ENCODE results near the gene PRRC2B.

Gene PRRC2B

GRCh38 chr9:131439224-131439623 is 45.3 kb downstream of the PRRC2B start:
- Histone ChIP-seq H3K4me2 (ENCODE audit: low read depth, low read length) (no peak overlapping the region), H3K27ac (ENCODE audit: low read length) (no peak overlapping the region), H3K9ac (ENCODE audit: low read length) (no peak overlapping the region), H3K79me2 (ENCODE audit: low read length) (peaks cover 92% of the 10 kb centered on the region), H3K27me3 (replicated peaks; ENCODE audit: insufficient read depth, low read length) (no peaks in the 10 kb centered on the region), H3F3A (ENCODE audit: insufficient read depth, low read length) (no peaks in the 10 kb centered on the region), H3K4me3 (ENCODE audit: low read length) (no peak overlapping the region), H3K9me2 (replicated peaks; ENCODE audit: insufficient read depth, low read length) (no peaks in the 10 kb centered on the region), H2AFZ (ENCODE audit: low read length) (no peak overlapping the region), H4K20me1 (ENCODE audit: insufficient read depth, low read length) (0 out of 2 replicates have a peak, but pooled peaks cover 5% of the 10 kb centered on the region), H3K4me1 (ENCODE audit: low read length) (0 out of 2 replicates have a peak, but pooled peaks cover 4% of the 10 kb centered on the region), H3K9me3 (replicated peaks; ENCODE audit: insufficient read depth, low read length) (no peaks in the 10 kb centered on the region), H3K36me3 (replicated peaks; ENCODE audit: insufficient read depth, low read length) (peaks cover 13% of the 10 kb centered on the region; the same call in 1 of the 2 replicates)
- DNase-seq: no peak
- TF ChIP-seq EZH2phosphoT487 (IDR thresholded peaks at IDR 0.05; ENCODE audit: low read length) (no peak), CTCF (IDR thresholded peaks at IDR 0.05; ENCODE audit: low read length) (no peak), EZH2 (optimal IDR thresholded peaks at IDR 0.05; ENCODE audit: low read depth, low read length) (no peak)

GRCh38 chr9:131441441-131441840 is 47.6 kb downstream of the PRRC2B start:
- 0 out of 2 replicates have a peak, but pooled peaks cover 5% of the 10 kb centered on the region for H4K20me1 ChIP-seq (ENCODE audit: insufficient read depth, low read length)
- H2AFZ ChIP-seq (ENCODE audit: low read length): no peak overlapping the region
- no peaks in the 10 kb centered on the region for H3K27me3 ChIP-seq (replicated peaks; ENCODE audit: insufficient read depth, low read length)
- H3K27ac ChIP-seq (ENCODE audit: low read length): no peak overlapping the region
- no peaks in the 10 kb centered on the region for H3K9me3 ChIP-seq (replicated peaks; ENCODE audit: insufficient read depth, low read length)
- H3F3A ChIP-seq (ENCODE audit: insufficient read depth, low read length): no peaks in the 10 kb centered on the region
- no peak for TF ChIP-seq CTCF (IDR thresholded peaks at IDR 0.05; ENCODE audit: low read length)
- TF ChIP-seq EZH2 (optimal IDR thresholded peaks at IDR 0.05; ENCODE audit: low read depth, low read length): no peak
- TF ChIP-seq EZH2phosphoT487 (IDR thresholded peaks at IDR 0.05; ENCODE audit: low read length): no peak
- 0 out of 2 replicates have a peak, but pooled peaks cover 4% of the 10 kb centered on the region for H3K4me1 ChIP-seq (ENCODE audit: low read length)
- no peak overlapping the region for H3K4me3 ChIP-seq (ENCODE audit: low read length)
- H3K9me2 ChIP-seq (replicated peaks; ENCODE audit: insufficient read depth, low read length): no peaks in the 10 kb centered on the region
- DNase-seq: no peak
- peaks cover 89% of the 10 kb centered on the region for H3K79me2 ChIP-seq (ENCODE audit: low read length)
- H3K36me3 ChIP-seq (replicated peaks; ENCODE audit: insufficient read depth, low read length): peaks cover 16% of the 10 kb centered on the region; the same call in 1 of the 2 replicates
- H3K4me2 ChIP-seq (ENCODE audit: low read depth, low read length): no peak overlapping the region
- H3K9ac ChIP-seq (ENCODE audit: low read length): no peak overlapping the region

- H3K27ac ChIP-seq (ENCODE audit: low read length): no peak overlapping the region
- H3K4me3 ChIP-seq (ENCODE audit: low read length): no peak overlapping the region
- H3K9ac ChIP-seq (ENCODE audit: low read length): no peak overlapping the region
- no peaks in the 10 kb centered on the region for H3K9me2 ChIP-seq (replicated peaks; ENCODE audit: insufficient read depth, low read length)
- H3K27me3 ChIP-seq (replicated peaks; ENCODE audit: insufficient read depth, low read length): no peaks in the 10 kb centered on the region
- DNase-seq: no peak
- peaks cover 89% of the 10 kb centered on the region for H3K79me2 ChIP-seq (ENCODE audit: low read length)
- TF ChIP-seq EZH2phosphoT487 (IDR thresholded peaks at IDR 0.05; ENCODE audit: low read length) (no peak), CTCF (IDR thresholded peaks at IDR 0.05; ENCODE audit: low read length) (no peak), EZH2 (optimal IDR thresholded peaks at IDR 0.05; ENCODE audit: low read depth, low read length) (no peak)
- H3K4me1 ChIP-seq (ENCODE audit: low read length): 0 out of 2 replicates have a peak, but pooled peaks cover 4% of the 10 kb centered on the region
- H3K9me3 ChIP-seq (replicated peaks; ENCODE audit: insufficient read depth, low read length): no peaks in the 10 kb centered on the region
- H4K20me1 ChIP-seq (ENCODE audit: insufficient read depth, low read length): 0 out of 2 replicates have a peak, but pooled peaks cover 5% of the 10 kb centered on the region
- H3K36me3 ChIP-seq (replicated peaks; ENCODE audit: insufficient read depth, low read length): peaks cover 20% of the 10 kb centered on the region; the same call in 1 of the 2 replicates
- no peaks in the 10 kb centered on the region for H3F3A ChIP-seq (ENCODE audit: insufficient read depth, low read length)
- H3K4me2 ChIP-seq (ENCODE audit: low read depth, low read length): no peak overlapping the region
- no peak overlapping the region for H2AFZ ChIP-seq (ENCODE audit: low read length)
Measured at GRCh38 chr9:131442351-131442750, 48.5 kb downstream of the PRRC2B start.
